GM13976 (cell line): ENCODE measurements around the gene ENOX1.

ENCODE experiments used
- DNase-seq: peaks from one replicate; pipeline ENCODE4 v3.0.0; 2012; ENCODE audit warnings: low spot score
- CTCF ChIP-seq: IDR thresholded peaks from 2 replicates; pipeline ENCODE4 v1.5.1; 2012; ENCODE audit warnings: borderline replicate concordance, mild to moderate bottlenecking; ENCODE audit not compliant: insufficient read depth; ENCODE audit errors: extremely low read depth, missing control alignments, control extremely low read depth
- in situ Hi-C: fragments of 300-500 bp; cut with MboI; formaldehyde crosslinking; loops from one replicate; pipeline ENCODE4 v1.12.0; 2022; ENCODE audit warnings: low sequenced_read_pairs, mixed read lengths, inconsistent platforms; ENCODE audit not compliant: unreplicated experiment

ENOX1 gene

GRCh38 chr13:43319617-43320444, 466.9 kb downstream of the ENOX1 start:
- DNase-seq = no peak
- TF ChIP-seq CTCF = no peak

GRCh38 chr13:43316946-43317353, 469.8 kb downstream of the ENOX1 start:
- DNase-seq = no peak
- in situ Hi-C loops = no loop called here
- TF ChIP-seq CTCF = no peak

More at GRCh38 chr13:43319617-43320444, 466.9 kb downstream of the ENOX1 start:
- in situ Hi-C loops = no loop called here

- TF ChIP-seq CTCF = no peak
- in situ Hi-C loops = no loop called here
- no peak for DNase-seq
Measured at GRCh38 chr13:43316281-43316680, 470.5 kb downstream of the ENOX1 start.

GRCh38 chr13:43315522-43315921, 471.2 kb downstream of the ENOX1 start:
- TF ChIP-seq CTCF = no peak
- in situ Hi-C loops = no loop called here
- DNase-seq = no peak

DNA sequence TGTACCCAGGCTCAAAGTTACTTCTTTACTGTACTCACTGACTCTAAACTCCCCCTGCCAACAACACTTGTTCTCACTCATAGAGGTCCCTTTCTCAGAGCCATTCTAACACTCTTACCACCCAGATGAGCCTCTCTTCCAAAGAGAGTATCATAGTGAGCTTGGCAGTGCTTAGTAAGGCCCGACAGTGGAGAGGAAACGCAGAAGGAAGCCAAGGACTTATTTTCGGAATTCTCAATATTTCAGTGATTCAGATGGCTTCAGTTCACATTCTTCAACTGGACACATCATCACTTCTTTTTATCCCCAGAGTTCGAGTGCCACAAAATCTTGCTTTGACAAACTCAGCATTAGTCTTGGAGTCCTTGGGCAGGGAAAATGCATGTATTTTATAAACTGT, 477.5 kb downstream of the ENOX1 start:
- TF ChIP-seq CTCF = no peak
- in situ Hi-C loops = no loop called here
- DNase-seq = no peak

- no peak for TF ChIP-seq CTCF
- in situ Hi-C loops = no loop called here
- peak; percentile 57 for DNase-seq
Measured at GRCh38 chr13:43307921-43308433, 478.8 kb downstream of the ENOX1 start.
